ENCODE data around the gene PTGIR. TPM values are rescaled to one million over a fixed set of nuclear protein-coding genes. Genes with fewer than 3 reads are reported as not detected.

Gene PTGIR
- total RNA-seq, 1 donor from 2014 or later, result 0.46 TPM

GRCh38 chr19:46622118-46622446, 2.8 kb downstream of the PTGIR start:
- DNase-seq (ENCODE audit: extremely low spot score, unreplicated experiment), result no peak
- Mint-ChIP-seq H3K36me3 (no peaks in the 10 kb centered on the region), H3K4me1 (ENCODE audit: unreplicated experiment) (peaks cover 4% of the 10 kb centered on the region), H3K27ac (no peak overlapping the region), H3K4me3 (no peak overlapping the region), H3K27me3 (no peaks in the 10 kb centered on the region), H3K9me3 (no peaks in the 10 kb centered on the region)
- TF ChIP-seq CTCF (conservative IDR thresholded peaks at IDR 0.05), result no peak

DNA sequence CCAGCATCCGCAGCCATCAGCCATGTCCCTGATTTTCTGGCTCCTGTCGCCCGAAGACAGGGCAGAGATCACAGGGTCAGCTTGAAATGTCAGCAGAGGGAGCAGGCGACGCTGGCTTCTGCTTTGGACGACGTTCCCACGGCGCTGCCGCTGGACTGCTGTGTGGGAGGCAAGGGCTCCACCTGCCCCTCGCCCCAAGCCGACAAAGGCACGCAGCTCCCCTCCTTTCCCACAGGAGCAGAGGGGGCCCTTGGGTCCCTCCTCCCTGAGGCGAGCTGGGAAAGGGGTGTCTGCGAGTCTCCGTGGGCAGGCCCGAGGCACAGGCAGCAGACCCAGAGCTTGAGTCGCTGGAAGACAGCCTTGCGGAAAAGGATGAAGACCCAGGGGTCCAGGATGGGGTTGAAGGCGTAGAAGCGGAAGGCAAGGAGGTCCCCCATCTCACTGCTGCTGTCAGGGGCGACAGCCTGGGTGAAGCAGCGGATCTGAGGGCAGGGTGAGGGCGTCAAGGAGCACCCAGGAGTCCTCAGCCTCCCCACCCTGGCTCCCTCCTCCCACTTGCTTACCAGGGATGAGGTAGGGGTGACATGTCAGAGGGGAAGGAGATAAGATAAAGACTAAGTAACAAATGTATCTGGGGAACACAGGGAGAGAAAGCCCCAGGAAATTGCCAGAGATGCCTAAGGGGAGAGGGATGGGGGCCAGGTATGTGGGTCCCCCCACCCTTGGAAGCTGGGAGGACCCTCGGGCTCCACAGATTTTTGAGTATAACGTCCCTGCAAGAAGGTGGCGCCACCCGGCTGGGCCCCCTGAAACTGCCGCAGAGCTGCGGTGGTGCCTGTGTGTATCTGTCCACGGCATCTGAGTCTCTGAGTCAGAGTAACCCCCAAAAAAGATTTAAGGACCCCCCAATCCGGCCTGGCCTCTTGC, 3.4 kb downstream of the PTGIR start:
- Mint-ChIP-seq H3K27me3 (peaks cover 3% of the 10 kb centered on the region), H3K4me1 (ENCODE audit: unreplicated experiment) (peaks cover 10% of the 10 kb centered on the region), H3K9me3 (no peaks in the 10 kb centered on the region), H3K36me3 (no peaks in the 10 kb centered on the region), H3K4me3 (no peak overlapping the region), H3K27ac (no peak overlapping the region)
- peak; percentile 25 for TF ChIP-seq CTCF (conservative IDR thresholded peaks at IDR 0.05)
- no peak for DNase-seq (ENCODE audit: extremely low spot score, unreplicated experiment)

GRCh38 chr19:46620716-46621115, 4.2 kb downstream of the PTGIR start:
- H3K27me3 Mint-ChIP-seq, result peaks cover 3% of the 10 kb centered on the region
- no peak overlapping the region for H3K27ac Mint-ChIP-seq
- H3K4me3 Mint-ChIP-seq, result no peak overlapping the region

DNA sequence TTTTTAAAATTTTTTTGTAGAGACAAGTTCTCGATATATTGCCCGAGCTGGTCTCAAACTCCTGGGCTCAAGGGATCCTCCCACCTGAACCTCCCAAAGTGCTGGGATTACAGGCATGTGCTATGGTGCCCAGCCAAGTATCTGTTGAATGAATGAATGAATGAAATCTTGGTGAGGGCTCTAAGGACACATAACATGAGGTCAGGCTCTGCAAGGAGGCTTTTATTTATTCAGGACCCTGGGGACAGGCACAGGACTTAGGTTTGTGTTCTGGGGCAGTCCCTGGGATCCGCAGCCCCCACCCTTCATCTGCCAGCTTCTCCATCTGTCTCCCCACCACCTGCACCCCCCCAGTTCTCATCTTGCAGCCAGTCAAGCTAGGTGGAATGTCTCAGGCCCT, 4.6 kb downstream of the PTGIR start:
- Mint-ChIP-seq H3K27ac (no peak overlapping the region), H3K4me3 (no peak overlapping the region), H3K4me1 (ENCODE audit: unreplicated experiment) (peaks cover 10% of the 10 kb centered on the region), H3K9me3 (no peaks in the 10 kb centered on the region), H3K36me3 (no peaks in the 10 kb centered on the region), H3K27me3 (peaks cover 3% of the 10 kb centered on the region)
- no peak for TF ChIP-seq CTCF (conservative IDR thresholded peaks at IDR 0.05)
- no peak for DNase-seq (ENCODE audit: extremely low spot score, unreplicated experiment)

More at GRCh38 chr19:46620716-46621115, 4.2 kb downstream of the PTGIR start:
- DNase-seq (ENCODE audit: extremely low spot score, unreplicated experiment), result no peak
- Mint-ChIP-seq H3K36me3 (no peaks in the 10 kb centered on the region), H3K4me1 (ENCODE audit: unreplicated experiment) (peaks cover 10% of the 10 kb centered on the region), H3K9me3 (no peaks in the 10 kb centered on the region)
- TF ChIP-seq CTCF (conservative IDR thresholded peaks at IDR 0.05), result no peak

DNA sequence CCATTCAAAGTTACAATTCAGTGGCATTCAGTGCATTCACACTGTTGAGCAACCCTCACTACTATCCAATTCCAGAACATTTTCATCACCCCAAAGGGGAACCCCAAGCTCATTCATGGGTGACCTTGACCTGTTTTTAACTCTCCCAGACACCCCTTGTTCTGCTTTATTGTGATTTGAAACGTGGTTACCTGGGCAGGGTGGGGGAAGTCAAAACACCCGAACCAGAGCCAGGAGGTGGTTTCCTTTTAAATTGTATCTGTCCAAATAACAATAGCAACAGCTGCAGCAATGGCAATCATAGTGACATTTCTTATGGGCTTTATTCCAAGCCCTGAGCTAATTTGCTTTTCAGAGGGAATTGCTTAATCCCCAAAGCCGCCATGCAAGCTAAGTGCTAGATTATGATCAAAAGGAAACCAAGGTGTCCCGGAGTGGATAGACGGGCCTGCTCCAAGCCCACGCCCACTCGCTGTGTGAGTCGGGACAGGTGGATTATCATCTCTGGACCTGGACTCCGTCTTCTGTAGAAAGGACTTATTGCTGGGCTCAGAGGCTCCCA, 6.1 kb downstream of the PTGIR start:
- no peak overlapping the region for H3K27ac Mint-ChIP-seq
- no peak for TF ChIP-seq CTCF (conservative IDR thresholded peaks at IDR 0.05)
- H3K27me3 Mint-ChIP-seq, result peaks cover 3% of the 10 kb centered on the region
- peaks cover 17% of the 10 kb centered on the region for H3K4me1 Mint-ChIP-seq (ENCODE audit: unreplicated experiment)
- no peaks in the 10 kb centered on the region for H3K36me3 Mint-ChIP-seq
- H3K9me3 Mint-ChIP-seq, result no peaks in the 10 kb centered on the region
- H3K4me3 Mint-ChIP-seq, result no peak overlapping the region
- no peak for DNase-seq (ENCODE audit: extremely low spot score, unreplicated experiment)
